Measurements from ENCODE around the gene CC2D1A. TPM values are rescaled to one million over a fixed set of nuclear protein-coding genes. Genes with fewer than 3 reads are reported as not detected.

CC2D1A gene
- total RNA-seq, 1 donor from 2014 or later: 35.2 TPM

- no peak for DNase-seq (ENCODE audit: low spot score)
- Mint-ChIP-seq H3K27ac (ENCODE audit: unreplicated experiment) (no peak overlapping the region), H3K4me3 (ENCODE audit: unreplicated experiment) (no peak overlapping the region), H3K27me3 (ENCODE audit: low read depth) (no peaks in the 10 kb centered on the region), H3K4me1 (ENCODE audit: low read depth) (peaks cover 12% of the 10 kb centered on the region), H3K36me3 (ENCODE audit: low read depth) (peaks cover 13% of the 10 kb centered on the region), H3K9me3 (ENCODE audit: low read depth) (no peaks in the 10 kb centered on the region)
- TF ChIP-seq, protein P1, sequence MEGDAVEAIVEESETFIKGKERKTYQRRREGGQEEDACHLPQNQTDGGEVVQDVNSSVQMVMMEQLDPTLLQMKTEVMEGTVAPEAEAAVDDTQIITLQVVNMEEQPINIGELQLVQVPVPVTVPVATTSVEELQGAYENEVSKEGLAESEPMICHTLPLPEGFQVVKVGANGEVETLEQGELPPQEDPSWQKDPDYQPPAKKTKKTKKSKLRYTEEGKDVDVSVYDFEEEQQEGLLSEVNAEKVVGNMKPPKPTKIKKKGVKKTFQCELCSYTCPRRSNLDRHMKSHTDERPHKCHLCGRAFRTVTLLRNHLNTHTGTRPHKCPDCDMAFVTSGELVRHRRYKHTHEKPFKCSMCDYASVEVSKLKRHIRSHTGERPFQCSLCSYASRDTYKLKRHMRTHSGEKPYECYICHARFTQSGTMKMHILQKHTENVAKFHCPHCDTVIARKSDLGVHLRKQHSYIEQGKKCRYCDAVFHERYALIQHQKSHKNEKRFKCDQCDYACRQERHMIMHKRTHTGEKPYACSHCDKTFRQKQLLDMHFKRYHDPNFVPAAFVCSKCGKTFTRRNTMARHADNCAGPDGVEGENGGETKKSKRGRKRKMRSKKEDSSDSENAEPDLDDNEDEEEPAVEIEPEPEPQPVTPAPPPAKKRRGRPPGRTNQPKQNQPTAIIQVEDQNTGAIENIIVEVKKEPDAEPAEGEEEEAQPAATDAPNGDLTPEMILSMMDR (IDR thresholded peaks at IDR 0.05): no peak
These were observed 50.4 kb downstream of the CC2D1A start for GRCh38 chr19:13956365-13956744.

- Mint-ChIP-seq H3K27ac (ENCODE audit: unreplicated experiment) (no peak overlapping the region), H3K27me3 (ENCODE audit: low read depth) (no peaks in the 10 kb centered on the region), H3K4me1 (ENCODE audit: low read depth) (peaks cover 10% of the 10 kb centered on the region), H3K4me3 (ENCODE audit: unreplicated experiment) (no peak overlapping the region), H3K36me3 (ENCODE audit: low read depth) (peaks cover 17% of the 10 kb centered on the region), H3K9me3 (ENCODE audit: low read depth) (no peaks in the 10 kb centered on the region)
- DNase-seq (ENCODE audit: low spot score): no peak
- TF ChIP-seq, protein P1 (IDR thresholded peaks at IDR 0.05): no peak
These were observed 51.0 kb downstream of the CC2D1A start for GRCh38 chr19:13957051-13957450.

GRCh38 chr19:13958043-13958442 is 52.0 kb downstream of the CC2D1A start:
- Mint-ChIP-seq H3K27me3 (ENCODE audit: low read depth) (no peaks in the 10 kb centered on the region), H3K4me3 (ENCODE audit: unreplicated experiment) (no peak overlapping the region), H3K27ac (ENCODE audit: unreplicated experiment) (no peak overlapping the region), H3K9me3 (ENCODE audit: low read depth) (no peaks in the 10 kb centered on the region), H3K4me1 (ENCODE audit: low read depth) (peaks cover 9% of the 10 kb centered on the region), H3K36me3 (ENCODE audit: low read depth) (peaks cover 17% of the 10 kb centered on the region)
- TF ChIP-seq, protein P1 (IDR thresholded peaks at IDR 0.05): no peak
- no peak for DNase-seq (ENCODE audit: low spot score)

GRCh38 chr19:13959141-13959961 is 53.4 kb downstream of the CC2D1A start:
- Mint-ChIP-seq H3K27ac (ENCODE audit: unreplicated experiment) (no peak overlapping the region), H3K36me3 (ENCODE audit: low read depth) (peaks cover 17% of the 10 kb centered on the region), H3K4me3 (ENCODE audit: unreplicated experiment) (no peak overlapping the region), H3K9me3 (ENCODE audit: low read depth) (no peaks in the 10 kb centered on the region), H3K4me1 (ENCODE audit: low read depth) (no peaks in the 10 kb centered on the region), H3K27me3 (ENCODE audit: low read depth) (no peaks in the 10 kb centered on the region)
- TF ChIP-seq, protein P1 (IDR thresholded peaks at IDR 0.05): no peak
- no peak for DNase-seq (ENCODE audit: low spot score)

DNA sequence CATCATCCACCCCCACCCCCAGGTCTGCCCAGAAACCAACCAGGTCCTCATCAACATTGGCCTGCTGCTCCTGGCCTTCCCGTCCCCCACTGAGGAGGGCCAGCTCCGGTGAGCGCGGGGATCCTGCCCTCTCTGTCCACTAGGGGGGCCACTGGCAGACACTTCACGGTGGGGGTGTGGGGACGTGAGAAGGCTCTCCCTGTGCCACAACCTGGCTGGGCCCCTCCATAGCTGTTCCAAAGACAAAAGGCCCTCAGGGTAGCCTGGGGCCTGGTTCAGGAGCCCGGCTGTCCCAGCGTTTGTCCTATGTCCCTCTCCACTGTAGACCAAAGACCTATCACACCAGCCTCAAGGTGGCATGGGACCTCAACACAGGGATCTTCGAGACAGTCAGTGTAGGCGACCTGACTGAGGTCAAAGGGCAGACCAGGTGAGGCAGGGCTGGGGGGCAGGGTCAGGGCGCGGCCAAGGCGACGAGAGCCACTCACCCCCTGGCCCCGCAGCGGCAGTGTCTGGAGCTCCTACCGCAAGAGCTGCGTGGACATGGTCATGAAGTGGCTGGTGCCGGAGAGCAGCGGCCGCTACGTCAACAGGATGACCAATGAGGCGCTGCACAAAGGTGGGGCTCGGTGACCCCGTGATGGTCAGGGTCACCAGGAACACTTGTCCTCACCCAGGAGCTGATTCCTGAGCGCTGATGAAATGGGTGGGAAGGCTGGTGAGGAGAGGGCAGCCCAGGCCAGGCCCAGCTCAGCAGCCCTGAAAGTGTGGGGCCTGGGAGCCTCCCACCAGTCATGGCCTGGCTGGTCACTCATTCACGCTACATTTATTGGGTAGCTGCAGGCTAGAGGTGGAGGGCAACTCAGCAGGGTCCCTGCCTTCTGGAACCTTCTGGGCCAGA is 54.2 kb downstream of the CC2D1A start:
- no peaks in the 10 kb centered on the region for H3K9me3 Mint-ChIP-seq (ENCODE audit: low read depth)
- no peaks in the 10 kb centered on the region for H3K27me3 Mint-ChIP-seq (ENCODE audit: low read depth)
- H3K36me3 Mint-ChIP-seq (ENCODE audit: low read depth): peaks cover 17% of the 10 kb centered on the region
- no peak overlapping the region for H3K4me3 Mint-ChIP-seq (ENCODE audit: unreplicated experiment)
- peaks cover 2% of the 10 kb centered on the region for H3K4me1 Mint-ChIP-seq (ENCODE audit: low read depth)
- TF ChIP-seq, protein P1 (IDR thresholded peaks at IDR 0.05): peak; percentile 48
- no peak overlapping the region for H3K27ac Mint-ChIP-seq (ENCODE audit: unreplicated experiment)
- no peak for DNase-seq (ENCODE audit: low spot score)
